Stomach (tissue), 4 donors: ENCODE data around the gene USP53.

Source experiments
- CTCF ChIP-seq, 7 experiments: fragments of 450-650 bp in 4 of 7; fragments of 200-600 bp in 3 of 7; sonication (generic) in 3 of 7; IDR thresholded peaks; one replicate each; pipeline ENCODE4 v1.5.1; 2016 to 2019; ENCODE audit warnings: antibody characterized with exemption in 7 of 7, control low read depth in 2 of 7, mild to moderate bottlenecking in 1 of 7
- POLR2A ChIP-seq, 4 donors: fragments of 450-650 bp; IDR thresholded peaks; one replicate each; pipeline ENCODE4 v1.6.1; 2016; ENCODE audit warnings: antibody characterized with exemption in 4 of 4, control low read depth in 2 of 4, mild to moderate bottlenecking in 1 of 4, moderate library complexity in 1 of 4
- POLR2AphosphoS5 ChIP-seq, 3 donors: sonication (generic); formaldehyde crosslinking; IDR thresholded peaks; one replicate each; pipeline ENCODE4 v1.6.1; 2016; ENCODE audit warnings: antibody characterized with exemption in 3 of 3

- TF ChIP-seq POLR2A (IDR thresholded peaks at IDR 0.05) (no peak), CTCF (IDR thresholded peaks at IDR 0.05) (no peak), POLR2AphosphoS5 (IDR thresholded peaks at IDR 0.05) (no peak)
Measured at GRCh38 chr4:119299260-119299671, 86.8 kb downstream of the USP53 start.
